HG03039 (cell line): ENCODE results near the gene HABP2.

ENCODE experiments used
- ATAC-seq: cut with Tn5 transposase; IDR thresholded peaks from one replicate; pipeline ENCODE4 v1.9.1; 2021; ENCODE audit warnings: mild to moderate bottlenecking, moderate library complexity; ENCODE audit not compliant: unreplicated experiment

The HABP2 gene

GRCh38 chr10:113592380-113592779 is 39.5 kb downstream of the HABP2 start:
- ATAC-seq = no peak

GRCh38 chr10:113594652-113595051 is 41.8 kb downstream of the HABP2 start:
- ATAC-seq = no peak

- no peak for ATAC-seq
These were observed 47.7 kb downstream of the HABP2 start for GRCh38 chr10:113600569-113600968.

- ATAC-seq = no peak
These were observed 50.4 kb downstream of the HABP2 start for GRCh38 chr10:113603057-113603777.

- ATAC-seq = no peak
These were observed 51.7 kb downstream of the HABP2 start for GRCh38 chr10:113604572-113604971.

GRCh38 chr10:113605268-113605978 is 52.6 kb downstream of the HABP2 start:
- no peak for ATAC-seq

- no peak for ATAC-seq
These were observed 56.9 kb downstream of the HABP2 start for GRCh38 chr10:113609704-113610108.

GRCh38 chr10:113610631-113611601 is 58.1 kb downstream of the HABP2 start:
- no peak for ATAC-seq

GRCh38 chr10:113612154-113612553 is 59.3 kb downstream of the HABP2 start:
- ATAC-seq = no peak

GRCh38 chr10:113613427-113613826 is 60.6 kb downstream of the HABP2 start:
- no peak for ATAC-seq

- ATAC-seq = no peak
These were observed 61.3 kb downstream of the HABP2 start for GRCh38 chr10:113613977-113614690.

GRCh38 chr10:113616244-113617074 is 63.6 kb downstream of the HABP2 start:
- ATAC-seq = no peak

- ATAC-seq = no peak
These were observed 64.2 kb downstream of the HABP2 start for GRCh38 chr10:113617086-113617485.

- ATAC-seq = no peak
These were observed 65.5 kb downstream of the HABP2 start for GRCh38 chr10:113618338-113618737.

GRCh38 chr10:113619401-113619800 is 66.5 kb downstream of the HABP2 start:
- no peak for ATAC-seq

GRCh38 chr10:113620511-113620910 is 67.7 kb downstream of the HABP2 start:
- no peak for ATAC-seq

GRCh38 chr10:113620936-113621335 is 68.1 kb downstream of the HABP2 start:
- no peak for ATAC-seq

GRCh38 chr10:113621799-113622198 is 68.9 kb downstream of the HABP2 start:
- no peak for ATAC-seq

- ATAC-seq = no peak
These were observed 70.0 kb downstream of the HABP2 start for GRCh38 chr10:113622831-113623230.
